Breast epithelium (tissue), 4 donors: ENCODE measurements around the gene THBS1. TPM values are rescaled to one million over a fixed set of nuclear protein-coding genes. Genes with fewer than 3 reads are reported as not detected.

ENCODE experiments used
- DNase-seq, 2 donors: peaks; one replicate each; pipeline ENCODE4 v3.0.0-alpha.2; 2019; ENCODE audit warnings: low spot score in 2 of 2
- H3K27ac ChIP-seq, 2 donors: fragments of 200-600 bp; sonication (generic) in 1 of 2; one replicate each; pipeline ENCODE4 v1.5.1; 2016 to 2019; ENCODE audit warnings: mild to moderate bottlenecking in 1 of 2
- H3K27me3 ChIP-seq, 2 donors: fragments of 200-600 bp; sonication (generic) in 1 of 2; one replicate each; pipeline versions ENCODE4 v1.5.1 to v1.6.0; 2017 to 2019; ENCODE audit warnings: control low read depth in 1 of 2, mild to moderate bottlenecking in 1 of 2
- H3K36me3 ChIP-seq: fragments of 200-600 bp; one replicate; pipeline ENCODE4 v1.5.1; 2019
- H3K4me1 ChIP-seq, 2 donors: fragments of 200-600 bp; sonication (generic); one replicate each; pipeline ENCODE4 v1.5.1; 2016 to 2019; ENCODE audit warnings: control low read depth in 1 of 2
- H3K4me3 ChIP-seq, 3 donors: fragments of 200-600 bp; sonication (generic); 1 replicate in 2 of 3; 2 replicates in 1 of 3; pipeline ENCODE4 v1.5.1; 2016 to 2019; ENCODE audit warnings: mild to moderate bottlenecking in 3 of 3, moderate library complexity in 2 of 3
- H3K9me3 ChIP-seq, 2 donors: fragments of 200-600 bp; sonication (generic) in 1 of 2; one replicate each; pipeline ENCODE4 v1.5.1; 2016 to 2019; ENCODE audit warnings: control low read depth in 1 of 2
- POLR2A ChIP-seq: fragments of 450-650 bp; IDR thresholded peaks from one replicate; pipeline ENCODE4 v1.6.1; 2016; ENCODE audit warnings: antibody characterized with exemption, mild to moderate bottlenecking, moderate library complexity
- POLR2AphosphoS5 ChIP-seq, 3 donors: sonication (generic); formaldehyde crosslinking; IDR thresholded peaks; one replicate each; pipeline ENCODE4 v1.6.1; 2017; ENCODE audit warnings: antibody characterized with exemption in 3 of 3
- intact Hi-C: fragments of 100-400 bp; cut with DNase I; formaldehyde crosslinking; loops from one replicate; pipeline ENCODE4 v1.15.1; 2023; ENCODE audit warnings: low total_unique reads
- total RNA-seq, 3 donors: library from RNA; depleted of rRNA; stranded (reverse); fragments of >200 nt; gene quantifications; one replicate each; pipeline ENCODE4 v1.1.0, GENCODE V29; 2016
- TF ChIP-seq, protein P1 (sequence below), 3 donors: fragments of 450-650 bp; IDR thresholded peaks; one replicate each; pipeline ENCODE4 v1.5.1; 2016 to 2017; ENCODE audit warnings: antibody characterized with exemption in 3 of 3, mild to moderate bottlenecking in 3 of 3, moderate library complexity in 3 of 3

Gene THBS1
- total RNA-seq, 3 donors from 2014 or later, result 106 to 623 (median 386) TPM

DNA sequence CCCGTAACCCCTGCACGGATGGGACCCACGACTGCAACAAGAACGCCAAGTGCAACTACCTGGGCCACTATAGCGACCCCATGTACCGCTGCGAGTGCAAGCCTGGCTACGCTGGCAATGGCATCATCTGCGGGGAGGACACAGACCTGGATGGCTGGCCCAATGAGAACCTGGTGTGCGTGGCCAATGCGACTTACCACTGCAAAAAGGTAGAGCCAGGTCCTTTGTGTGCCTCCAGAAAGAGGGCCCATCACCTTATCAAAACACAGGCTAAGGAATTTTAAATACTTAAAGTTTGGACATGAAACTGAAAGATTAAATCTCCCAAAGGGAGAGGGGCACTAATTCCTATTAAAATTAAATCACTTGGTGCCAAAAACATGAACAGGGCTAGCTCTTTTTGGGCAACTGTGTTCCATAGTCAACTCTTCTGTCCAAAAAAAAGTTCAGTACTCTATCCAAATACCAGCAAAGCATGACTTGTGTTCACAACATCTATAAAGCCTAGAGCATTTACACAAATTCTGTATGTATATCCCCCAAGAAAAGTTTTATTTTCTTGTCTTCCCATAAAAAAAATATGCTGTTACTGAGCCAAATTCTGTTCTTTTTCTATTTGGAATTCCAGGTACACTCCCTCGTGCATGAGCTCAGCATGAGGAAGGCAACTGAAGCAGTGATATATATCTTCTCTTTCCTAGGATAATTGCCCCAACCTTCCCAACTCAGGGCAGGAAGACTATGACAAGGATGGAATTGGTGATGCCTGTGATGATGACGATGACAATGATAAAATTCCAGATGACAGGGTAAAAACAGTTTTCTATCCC, 9.2 kb downstream of the THBS1 start:
- DNase-seq, result no peak
- peaks cover 7 to 9% of the 10 kb centered on the region in 2 donors for H3K4me1 ChIP-seq
- no peaks in the 10 kb centered on the region for H3K9me3 ChIP-seq
- H3K36me3 ChIP-seq, result peaks cover 4% of the 10 kb centered on the region
- no peak overlapping the region for H3K27ac ChIP-seq
- TF ChIP-seq POLR2AphosphoS5 (IDR thresholded peaks at IDR 0.05), result no peak
- TF ChIP-seq POLR2A, result no peak
- TF ChIP-seq, protein P1, sequence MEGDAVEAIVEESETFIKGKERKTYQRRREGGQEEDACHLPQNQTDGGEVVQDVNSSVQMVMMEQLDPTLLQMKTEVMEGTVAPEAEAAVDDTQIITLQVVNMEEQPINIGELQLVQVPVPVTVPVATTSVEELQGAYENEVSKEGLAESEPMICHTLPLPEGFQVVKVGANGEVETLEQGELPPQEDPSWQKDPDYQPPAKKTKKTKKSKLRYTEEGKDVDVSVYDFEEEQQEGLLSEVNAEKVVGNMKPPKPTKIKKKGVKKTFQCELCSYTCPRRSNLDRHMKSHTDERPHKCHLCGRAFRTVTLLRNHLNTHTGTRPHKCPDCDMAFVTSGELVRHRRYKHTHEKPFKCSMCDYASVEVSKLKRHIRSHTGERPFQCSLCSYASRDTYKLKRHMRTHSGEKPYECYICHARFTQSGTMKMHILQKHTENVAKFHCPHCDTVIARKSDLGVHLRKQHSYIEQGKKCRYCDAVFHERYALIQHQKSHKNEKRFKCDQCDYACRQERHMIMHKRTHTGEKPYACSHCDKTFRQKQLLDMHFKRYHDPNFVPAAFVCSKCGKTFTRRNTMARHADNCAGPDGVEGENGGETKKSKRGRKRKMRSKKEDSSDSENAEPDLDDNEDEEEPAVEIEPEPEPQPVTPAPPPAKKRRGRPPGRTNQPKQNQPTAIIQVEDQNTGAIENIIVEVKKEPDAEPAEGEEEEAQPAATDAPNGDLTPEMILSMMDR (IDR thresholded peaks at IDR 0.05), result no peak
- no peak overlapping the region for H3K4me3 ChIP-seq
- no peaks in the 10 kb centered on the region for H3K27me3 ChIP-seq
- intact Hi-C loops, result loop anchor here (2.0 kb wide), 1 partner anchor 17 kb away; no protein-coding TSS in a partner anchor

DNA sequence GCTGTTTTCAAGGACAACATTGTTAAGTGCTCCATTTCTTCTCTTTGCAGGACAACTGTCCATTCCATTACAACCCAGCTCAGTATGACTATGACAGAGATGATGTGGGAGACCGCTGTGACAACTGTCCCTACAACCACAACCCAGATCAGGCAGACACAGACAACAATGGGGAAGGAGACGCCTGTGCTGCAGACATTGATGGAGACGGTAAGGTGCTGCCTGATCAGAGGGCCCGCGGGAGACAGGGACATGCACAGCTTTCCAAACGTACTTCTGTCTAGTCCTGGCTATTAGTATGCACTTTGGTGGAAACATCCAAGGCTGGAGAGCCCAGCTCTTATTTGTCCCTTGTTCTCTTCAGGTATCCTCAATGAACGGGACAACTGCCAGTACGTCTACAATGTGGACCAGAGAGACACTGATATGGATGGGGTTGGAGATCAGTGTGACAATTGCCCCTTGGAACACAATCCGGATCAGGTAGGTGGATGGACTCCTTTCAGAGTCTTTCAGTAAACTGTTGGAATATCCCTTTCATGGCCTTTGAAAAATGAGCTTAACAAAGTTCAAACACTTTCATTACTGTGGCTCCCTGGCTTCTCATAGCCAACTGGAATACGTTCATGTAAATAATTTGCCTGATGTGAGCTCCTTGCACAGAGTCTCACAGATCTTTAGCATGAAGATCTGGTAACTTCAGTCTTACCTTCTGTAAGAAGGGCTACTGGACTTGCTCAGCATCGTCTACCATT, 10.4 kb downstream of the THBS1 start:
- Histone ChIP-seq H3K36me3 (peaks cover 4% of the 10 kb centered on the region), H3K4me3 (no peak overlapping the region), H3K4me1 (peaks cover 2 to 7% of the 10 kb centered on the region in 2 donors), H3K9me3 (no peaks in the 10 kb centered on the region), H3K27me3 (no peaks in the 10 kb centered on the region), H3K27ac (no peak overlapping the region)
- intact Hi-C loops, result no loop called here
- TF ChIP-seq, protein P1 (IDR thresholded peaks at IDR 0.05), result no peak
- TF ChIP-seq POLR2A (no peak), POLR2AphosphoS5 (IDR thresholded peaks at IDR 0.05) (no peak)
- no peak for DNase-seq

DNA sequence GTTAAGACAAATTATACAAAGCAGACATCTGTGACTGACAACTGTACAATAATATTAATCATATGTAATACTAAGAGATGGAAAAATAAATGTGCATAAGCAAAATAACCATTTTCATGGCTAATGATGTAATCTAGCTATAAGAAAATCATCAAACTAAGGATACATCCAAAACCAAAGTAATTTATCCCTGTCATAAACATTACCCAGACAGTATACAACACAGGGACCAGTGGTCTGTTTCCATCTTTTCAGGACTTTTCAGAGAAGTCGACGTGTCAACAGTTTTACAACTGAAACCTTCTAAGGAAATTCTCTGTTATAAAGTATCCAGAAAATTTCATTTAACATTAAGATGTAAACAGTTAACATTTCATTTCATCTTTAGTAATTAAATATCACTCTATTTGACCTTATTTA, 11.0 kb downstream of the THBS1 start:
- H3K4me3 ChIP-seq, result no peak overlapping the region
- TF ChIP-seq POLR2A, result no peak
- TF ChIP-seq, protein P1 (IDR thresholded peaks at IDR 0.05), result no peak
- no peak for TF ChIP-seq POLR2AphosphoS5 (IDR thresholded peaks at IDR 0.05)
- H3K9me3 ChIP-seq, result no peaks in the 10 kb centered on the region
- no peak for DNase-seq
- peaks cover 4% of the 10 kb centered on the region for H3K36me3 ChIP-seq
- H3K4me1 ChIP-seq, result peaks cover 0 to 7% of the 10 kb centered on the region in 2 donors
- no peak overlapping the region for H3K27ac ChIP-seq
- H3K27me3 ChIP-seq, result no peaks in the 10 kb centered on the region
- intact Hi-C loops, result no loop called here

DNA sequence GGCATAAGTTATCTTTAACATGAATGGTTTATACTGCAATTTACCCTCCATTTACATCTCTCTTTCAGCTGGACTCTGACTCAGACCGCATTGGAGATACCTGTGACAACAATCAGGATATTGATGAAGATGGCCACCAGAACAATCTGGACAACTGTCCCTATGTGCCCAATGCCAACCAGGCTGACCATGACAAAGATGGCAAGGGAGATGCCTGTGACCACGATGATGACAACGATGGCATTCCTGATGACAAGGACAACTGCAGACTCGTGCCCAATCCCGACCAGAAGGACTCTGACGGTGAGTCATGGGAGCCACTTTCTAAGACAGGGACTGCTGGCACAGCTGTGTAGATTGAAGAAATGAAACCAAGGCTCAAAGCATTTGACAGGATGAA, 11.6 kb downstream of the THBS1 start:
- no peak for DNase-seq
- intact Hi-C loops, result no loop called here
- H3K4me1 ChIP-seq, result peaks cover 0 to 3% of the 10 kb centered on the region in 2 donors
- H3K27me3 ChIP-seq, result no peaks in the 10 kb centered on the region
- TF ChIP-seq POLR2AphosphoS5 (IDR thresholded peaks at IDR 0.05) (no peak), POLR2A (no peak)
- TF ChIP-seq, protein P1 (IDR thresholded peaks at IDR 0.05), result no peak
- no peaks in the 10 kb centered on the region for H3K9me3 ChIP-seq
- no peak overlapping the region for H3K4me3 ChIP-seq
- no peak overlapping the region for H3K27ac ChIP-seq
- peaks cover 4% of the 10 kb centered on the region for H3K36me3 ChIP-seq
